Measurements from ENCODE around the gene IL12RB2. TPM values are rescaled to one million over a fixed set of nuclear protein-coding genes. Genes with fewer than 3 reads are reported as not detected.

IL12RB2 gene
- total RNA-seq, 1 donor from 2014 or later = 1.1 TPM

DNA sequence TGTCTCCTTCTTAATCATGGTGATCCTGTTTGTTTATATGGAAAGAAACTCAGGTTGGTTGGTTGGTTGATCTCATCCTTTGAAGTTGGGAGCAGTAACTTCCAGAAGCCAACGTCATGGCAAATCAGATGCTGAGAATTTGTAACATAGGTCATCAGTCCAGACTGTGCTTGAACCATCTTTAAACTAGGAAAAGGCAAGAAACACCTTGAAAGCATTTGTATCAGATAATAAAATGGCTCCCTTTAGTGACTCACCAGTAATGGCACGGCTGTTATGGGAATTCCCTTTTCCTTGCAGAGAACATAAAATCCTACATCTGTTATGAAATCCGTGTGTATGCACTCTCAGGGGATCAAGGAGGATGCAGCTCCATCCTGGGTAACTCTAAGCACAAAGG lies 64.5 kb downstream of the IL12RB2 start:
- H3K4me1 Mint-ChIP-seq = no peaks in the 10 kb centered on the region
- ChIA-PET CTCF (no interaction called here), POLR2A (no interaction called here)
- intact Hi-C loops (cut with micrococcal nuclease) = no loop called here
- ATAC-seq (ENCODE audit: low read depth) (no peak), DNase-seq (no peak)
- no peaks in the 10 kb centered on the region for H3K27me3 Mint-ChIP-seq
- no peak overlapping the region for H3K4me3 Mint-ChIP-seq
- H3K36me3 Mint-ChIP-seq (ENCODE audit: low read depth) = no peaks in the 10 kb centered on the region
- H3K9me3 Mint-ChIP-seq = no peaks in the 10 kb centered on the region
- TF ChIP-seq, protein P1, sequence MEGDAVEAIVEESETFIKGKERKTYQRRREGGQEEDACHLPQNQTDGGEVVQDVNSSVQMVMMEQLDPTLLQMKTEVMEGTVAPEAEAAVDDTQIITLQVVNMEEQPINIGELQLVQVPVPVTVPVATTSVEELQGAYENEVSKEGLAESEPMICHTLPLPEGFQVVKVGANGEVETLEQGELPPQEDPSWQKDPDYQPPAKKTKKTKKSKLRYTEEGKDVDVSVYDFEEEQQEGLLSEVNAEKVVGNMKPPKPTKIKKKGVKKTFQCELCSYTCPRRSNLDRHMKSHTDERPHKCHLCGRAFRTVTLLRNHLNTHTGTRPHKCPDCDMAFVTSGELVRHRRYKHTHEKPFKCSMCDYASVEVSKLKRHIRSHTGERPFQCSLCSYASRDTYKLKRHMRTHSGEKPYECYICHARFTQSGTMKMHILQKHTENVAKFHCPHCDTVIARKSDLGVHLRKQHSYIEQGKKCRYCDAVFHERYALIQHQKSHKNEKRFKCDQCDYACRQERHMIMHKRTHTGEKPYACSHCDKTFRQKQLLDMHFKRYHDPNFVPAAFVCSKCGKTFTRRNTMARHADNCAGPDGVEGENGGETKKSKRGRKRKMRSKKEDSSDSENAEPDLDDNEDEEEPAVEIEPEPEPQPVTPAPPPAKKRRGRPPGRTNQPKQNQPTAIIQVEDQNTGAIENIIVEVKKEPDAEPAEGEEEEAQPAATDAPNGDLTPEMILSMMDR (IDR thresholded peaks at IDR 0.05) = no peak
- H3K27ac Mint-ChIP-seq = no peak overlapping the region

DNA sequence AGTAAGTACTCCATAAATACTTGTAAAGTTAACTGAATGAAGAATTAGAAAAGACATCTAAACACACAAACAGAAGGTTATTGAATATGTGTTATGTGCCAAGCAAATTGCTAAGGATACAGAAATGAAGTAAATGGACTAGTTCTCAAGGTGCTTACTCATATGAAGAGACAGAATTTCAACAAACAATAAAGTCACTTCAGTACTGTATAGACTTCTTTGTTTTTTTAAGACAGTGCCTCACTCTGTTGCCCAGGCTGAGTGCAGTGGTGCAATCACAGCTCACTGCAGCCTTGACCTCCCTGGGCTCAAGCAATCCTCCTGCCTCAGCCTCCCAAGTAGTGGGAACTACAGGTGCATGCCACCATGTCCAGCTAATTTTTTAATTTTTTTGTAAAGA lies 65.2 kb downstream of the IL12RB2 start:
- H3K27ac Mint-ChIP-seq = no peak overlapping the region
- TF ChIP-seq, protein P1 (IDR thresholded peaks at IDR 0.05) = no peak
- intact Hi-C loops (cut with micrococcal nuclease) = no loop called here
- H3K27me3 Mint-ChIP-seq = no peaks in the 10 kb centered on the region
- no peaks in the 10 kb centered on the region for H3K36me3 Mint-ChIP-seq (ENCODE audit: low read depth)
- POLR2A ChIA-PET = no interaction called here
- DNase-seq (no peak), ATAC-seq (ENCODE audit: low read depth) (no peak)
- H3K4me1 Mint-ChIP-seq = no peaks in the 10 kb centered on the region
- H3K4me3 Mint-ChIP-seq = no peak overlapping the region
- CTCF ChIA-PET = no interaction called here
- no peaks in the 10 kb centered on the region for H3K9me3 Mint-ChIP-seq

DNA sequence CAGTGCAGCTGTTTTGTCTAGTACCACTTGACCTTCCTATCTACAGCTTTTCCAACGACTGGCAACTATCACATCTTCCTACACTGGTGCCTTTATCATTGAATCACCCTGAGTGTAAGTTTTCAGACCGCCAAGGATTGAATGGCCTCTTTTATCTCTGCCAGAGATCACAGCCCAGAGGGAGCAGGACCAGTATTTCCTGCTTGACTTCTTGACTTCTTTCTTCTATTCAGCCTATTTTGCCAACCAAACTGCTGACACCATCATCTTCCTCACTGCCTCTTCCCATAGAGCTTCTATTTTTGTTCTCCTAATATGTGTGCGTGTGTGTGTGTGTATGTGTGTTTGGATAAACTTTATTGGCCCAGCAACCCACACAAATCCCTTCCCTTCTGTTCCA lies 68.7 kb downstream of the IL12RB2 start:
- DNase-seq (no peak), ATAC-seq (ENCODE audit: low read depth) (no peak)
- CTCF ChIA-PET = no interaction called here
- no peaks in the 10 kb centered on the region for H3K36me3 Mint-ChIP-seq (ENCODE audit: low read depth)
- H3K27ac Mint-ChIP-seq = no peak overlapping the region
- POLR2A ChIA-PET = no interaction called here
- intact Hi-C loops (cut with micrococcal nuclease) = no loop called here
- H3K4me1 Mint-ChIP-seq = no peaks in the 10 kb centered on the region
- TF ChIP-seq, protein P1 (IDR thresholded peaks at IDR 0.05) = no peak
- H3K27me3 Mint-ChIP-seq = no peaks in the 10 kb centered on the region
- H3K9me3 Mint-ChIP-seq = peaks cover 2% of the 10 kb centered on the region
- no peak overlapping the region for H3K4me3 Mint-ChIP-seq

DNA sequence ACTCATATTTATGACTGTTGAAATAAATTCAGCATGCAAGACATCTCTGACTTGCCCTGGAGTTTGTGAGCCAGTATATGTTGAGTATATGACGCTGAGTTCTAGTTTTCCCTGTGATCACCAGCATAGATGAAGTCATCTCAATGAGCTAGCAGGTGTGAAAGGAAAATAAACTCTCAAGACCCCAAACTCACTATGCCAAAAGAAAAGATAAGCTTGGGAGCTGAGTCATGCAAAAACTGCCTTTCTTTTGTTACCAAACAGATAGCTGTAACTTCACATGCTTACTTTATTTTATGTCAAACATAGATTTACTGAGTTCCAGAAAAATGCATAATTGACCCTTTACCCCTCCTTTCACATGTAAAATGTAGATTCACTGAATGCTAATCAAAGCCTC lies 69.6 kb downstream of the IL12RB2 start:
- no peak overlapping the region for H3K27ac Mint-ChIP-seq
- H3K36me3 Mint-ChIP-seq (ENCODE audit: low read depth) = no peaks in the 10 kb centered on the region
- intact Hi-C loops (cut with micrococcal nuclease) = no loop called here

DNA sequence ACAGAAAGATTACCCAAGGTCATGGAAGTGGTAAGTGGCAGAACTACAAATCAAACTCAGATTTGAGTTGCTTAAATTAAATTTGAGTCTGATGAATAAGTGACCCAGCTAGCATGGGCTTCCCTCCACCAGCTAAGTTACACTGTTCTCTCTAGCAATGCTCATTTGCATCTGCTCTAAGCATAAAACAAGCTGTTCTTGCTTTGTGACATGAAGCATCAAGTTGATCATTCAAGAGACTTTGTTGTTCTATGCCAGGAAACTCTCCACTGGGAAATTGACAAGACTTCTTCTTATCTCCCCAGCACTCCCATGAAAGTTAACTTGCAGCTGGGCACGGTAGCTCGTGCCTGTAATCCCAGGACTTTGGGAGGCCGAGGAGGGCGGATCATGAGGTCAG lies 73.5 kb downstream of the IL12RB2 start:
- POLR2A ChIA-PET = no interaction called here
- H3K4me1 Mint-ChIP-seq = no peaks in the 10 kb centered on the region

More for the DNA sequence above, 69.6 kb downstream of the IL12RB2 start:
- H3K4me3 Mint-ChIP-seq = no peak overlapping the region
- POLR2A ChIA-PET = interaction anchor here (0.6 kb wide), 1 partner anchor 13 kb away, joined by 5 read pairs; no protein-coding TSS in a partner anchor
- DNase-seq (no peak), ATAC-seq (ENCODE audit: low read depth) (no peak)
- peaks cover 2% of the 10 kb centered on the region for H3K9me3 Mint-ChIP-seq
- H3K27me3 Mint-ChIP-seq = no peaks in the 10 kb centered on the region
- CTCF ChIA-PET = no interaction called here
- TF ChIP-seq, protein P1 (IDR thresholded peaks at IDR 0.05) = no peak
- H3K4me1 Mint-ChIP-seq = no peaks in the 10 kb centered on the region

More for the DNA sequence above, 73.5 kb downstream of the IL12RB2 start:
- intact Hi-C loops (cut with micrococcal nuclease) = no loop called here
- CTCF ChIA-PET = no interaction called here
- DNase-seq = no peak
- peaks cover 21% of the 10 kb centered on the region for H3K9me3 Mint-ChIP-seq
- H3K27me3 Mint-ChIP-seq = no peaks in the 10 kb centered on the region
- no peak overlapping the region for H3K4me3 Mint-ChIP-seq
- no peak for ATAC-seq (ENCODE audit: low read depth)
- TF ChIP-seq, protein P1 (IDR thresholded peaks at IDR 0.05) = no peak
- H3K36me3 Mint-ChIP-seq (ENCODE audit: low read depth) = peaks cover 14% of the 10 kb centered on the region
- no peak overlapping the region for H3K27ac Mint-ChIP-seq

All from activated B cell treated with CpG ODN at 0.5 μM for 24 hours (primary cell).